Stomach (tissue), 9 donors: ENCODE data around the gene NRG2. TPM values are rescaled to one million over a fixed set of nuclear protein-coding genes. Genes with fewer than 3 reads are reported as not detected.

Experiments used
- DNase-seq, 2 donors: peaks; one replicate each; pipeline versions ENCODE4 v3.0.0 to v3.0.0-alpha.2; 2013 to 2019
- H3K27ac ChIP-seq, 5 donors: fragments of 200-600 bp in 4 of 5; sonication (generic) in 4 of 5; one replicate each; pipeline ENCODE4 v1.5.1; 2013 to 2019; ENCODE audit warnings: mild to moderate bottlenecking in 1 of 5, moderate library complexity in 1 of 5
- H3K27me3 ChIP-seq, 3 donors: fragments of 200-600 bp; sonication (generic); one replicate each; pipeline ENCODE4 v1.5.1; 2017 to 2019; ENCODE audit warnings: mixed run types in 1 of 3
- H3K36me3 ChIP-seq, 4 donors: fragments of 200-600 bp; sonication (generic); 1 replicate in 3 of 4; 2 replicates in 1 of 4; pipeline ENCODE4 v1.5.1; 2016 to 2019
- H3K4me1 ChIP-seq, 4 donors: fragments of 200-600 bp; sonication (generic); one replicate each; pipeline ENCODE4 v1.5.1; 2016 to 2019
- H3K4me3 ChIP-seq, 4 donors: fragments of 200-600 bp; sonication (generic) in 3 of 4; one replicate each; pipeline ENCODE4 v1.5.1; 2016 to 2019; ENCODE audit warnings: mild to moderate bottlenecking in 1 of 4
- H3K9me3 ChIP-seq, 4 donors: fragments of 200-600 bp; sonication (generic); one replicate each; pipeline ENCODE4 v1.5.1; 2016 to 2019
- CTCF ChIP-seq, 7 experiments: fragments of 450-650 bp in 4 of 7; fragments of 200-600 bp in 3 of 7; sonication (generic) in 3 of 7; IDR thresholded peaks; one replicate each; pipeline ENCODE4 v1.5.1; 2016 to 2019; ENCODE audit warnings: antibody characterized with exemption in 7 of 7, control low read depth in 2 of 7, mild to moderate bottlenecking in 1 of 7
- EP300 ChIP-seq: sonication (generic); formaldehyde crosslinking; IDR thresholded peaks from one replicate; pipeline ENCODE4 v1.6.1; 2017; ENCODE audit warnings: antibody characterized with exemption
- POLR2A ChIP-seq, 4 donors: fragments of 450-650 bp; IDR thresholded peaks; one replicate each; pipeline ENCODE4 v1.6.1; 2016; ENCODE audit warnings: antibody characterized with exemption in 4 of 4, control low read depth in 2 of 4, mild to moderate bottlenecking in 1 of 4, moderate library complexity in 1 of 4
- POLR2AphosphoS5 ChIP-seq, 3 donors: sonication (generic); formaldehyde crosslinking; IDR thresholded peaks; one replicate each; pipeline ENCODE4 v1.6.1; 2016; ENCODE audit warnings: antibody characterized with exemption in 3 of 3
- WGBS, 5 donors: extraction: QIAGEN DNeasy Blood & Tissue Kit in 3 of 5; methylation state at CpG; one replicate each; pipeline versions ENCODE4 v1.1.5 to v1.1.7; 2013 to 2018; 5-methylcytosine and 5-hydroxymethylcytosine counted together
- intact Hi-C: fragments of 100-400 bp; cut with DNase I; formaldehyde crosslinking; loops from one replicate; pipeline ENCODE4 v1.15.1; 2023; ENCODE audit warnings: low total_unique reads
- polyA plus RNA-seq, 3 donors: library from polyadenylated mRNA; stranded (reverse); fragments of 200-250 nt; gene quantifications; one replicate each; pipeline ENCODE4 v1.2.3, GENCODE V29; 2013
- total RNA-seq, 5 donors: library from RNA; depleted of rRNA; stranded (reverse); fragments of >200 nt; gene quantifications; one replicate each; pipeline versions ENCODE4 v1.1.0 to v1.2.3, GENCODE V29; 2014 to 2016
- donor health status: healthy with polysubstance abuse.
- donor health status: Bipolar disorder and iron deficiency.
- donor health status: healthy.

The NRG2 gene
- total and polyA plus RNA-seq, 8 donors, result 0.25 to 22.2 (median 1.2) TPM; not detected in 1

- Histone ChIP-seq H3K36me3 (no peaks in the 10 kb centered on the region), H3K27ac (no peak overlapping the region), H3K4me3 (no peak overlapping the region), H3K27me3 (peaks cover 0 to 12% (median 0%) of the 10 kb centered on the region in 3 donors), H3K9me3 (no peaks in the 10 kb centered on the region), H3K4me1 (no peaks in the 10 kb centered on the region)
- WGBS, 5 donors, result 75 to 88% (median 80%) methylated on average over 1 of the region's 1 CpG
- DNase-seq, result no peak
- intact Hi-C loops, result no loop called here
- TF ChIP-seq POLR2AphosphoS5 (IDR thresholded peaks at IDR 0.05) (no peak), EP300 (no peak), POLR2A (IDR thresholded peaks at IDR 0.05) (no peak), CTCF (IDR thresholded peaks at IDR 0.05) (no peak)
These were observed 66.4 kb downstream of the NRG2 start for GRCh38 chr5:139976703-139977102.

DNA sequence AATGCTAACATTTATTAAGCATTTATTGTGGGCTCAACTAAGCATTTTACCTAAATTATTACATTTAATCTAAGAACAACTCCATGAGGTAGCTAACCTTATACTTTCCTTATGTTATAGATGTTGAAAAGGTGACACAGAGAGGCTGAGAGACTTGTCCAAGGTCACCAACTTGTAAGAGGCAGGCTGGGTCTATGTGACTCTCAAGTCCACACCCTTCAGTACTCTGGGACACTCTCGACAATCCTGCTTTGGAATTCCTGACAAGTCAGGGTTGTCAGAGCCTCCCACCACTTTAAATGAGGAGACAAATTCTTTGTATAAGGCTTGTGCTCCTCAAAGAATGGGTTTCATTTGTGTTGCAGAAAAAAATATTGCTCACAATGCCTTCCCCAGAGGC lies 67.2 kb downstream of the NRG2 start:
- 22 to 50% (median 28%) methylated on average over 1 of the region's 1 CpG for WGBS, 5 donors
- no peak for TF ChIP-seq EP300
- no peak for TF ChIP-seq POLR2AphosphoS5 (IDR thresholded peaks at IDR 0.05)
- TF ChIP-seq POLR2A (IDR thresholded peaks at IDR 0.05), result no peak
- TF ChIP-seq CTCF (IDR thresholded peaks at IDR 0.05), result no peak

DNA sequence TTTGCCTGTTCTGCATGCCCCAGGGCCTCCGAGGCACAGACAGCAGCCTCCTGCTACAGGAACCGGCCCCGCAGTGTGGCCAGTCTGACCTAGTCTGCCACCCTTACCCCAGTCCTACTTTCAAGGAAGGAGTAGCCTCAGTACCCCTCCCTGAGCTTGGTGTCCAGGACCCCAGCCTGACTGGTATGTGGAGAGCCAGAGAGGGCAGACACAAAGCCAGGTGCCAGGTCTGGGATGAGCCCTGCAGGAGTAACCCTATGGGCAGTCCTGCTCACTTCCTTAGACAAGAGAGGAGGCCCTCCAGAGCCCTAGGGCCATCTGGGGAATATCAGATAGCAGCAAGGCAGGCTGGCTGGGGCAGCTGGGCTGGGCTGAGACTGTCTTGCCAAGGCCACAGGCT lies 67.8 kb downstream of the NRG2 start:
- Histone ChIP-seq H3K27me3 (no peaks in the 10 kb centered on the region), H3K27ac (no peak overlapping the region), H3K36me3 (no peaks in the 10 kb centered on the region), H3K4me1 (no peaks in the 10 kb centered on the region), H3K9me3 (no peaks in the 10 kb centered on the region), H3K4me3 (no peak overlapping the region)
- DNase-seq, result peak in 1 of 2 donors; percentile 42
- TF ChIP-seq EP300, result no peak
- TF ChIP-seq POLR2AphosphoS5 (IDR thresholded peaks at IDR 0.05), result no peak
- TF ChIP-seq CTCF (IDR thresholded peaks at IDR 0.05), result no peak
- no peak for TF ChIP-seq POLR2A (IDR thresholded peaks at IDR 0.05)
- intact Hi-C loops, result no loop called here
- WGBS, 5 donors, result 90 to 95% (median 92%) methylated on average over 3 of the region's 3 CpGs

More for the DNA sequence above, 67.2 kb downstream of the NRG2 start:
- H3K27me3 ChIP-seq, result peaks cover 0 to 5% (median 0%) of the 10 kb centered on the region in 3 donors
- no peaks in the 10 kb centered on the region for H3K36me3 ChIP-seq
- H3K4me3 ChIP-seq, result no peak overlapping the region
- H3K9me3 ChIP-seq, result no peaks in the 10 kb centered on the region
- H3K27ac ChIP-seq, result no peak overlapping the region
- intact Hi-C loops, result no loop called here
- no peaks in the 10 kb centered on the region for H3K4me1 ChIP-seq
- no peak for DNase-seq

GRCh38 chr5:139974661-139975060 lies 68.4 kb downstream of the NRG2 start:
- H3K27ac ChIP-seq, result no peak overlapping the region
- H3K36me3 ChIP-seq, result no peaks in the 10 kb centered on the region
- intact Hi-C loops, result no loop called here
- H3K4me3 ChIP-seq, result no peak overlapping the region
- no peaks in the 10 kb centered on the region for H3K27me3 ChIP-seq
- no peaks in the 10 kb centered on the region for H3K4me1 ChIP-seq
- TF ChIP-seq EP300, result no peak
- no peak for TF ChIP-seq POLR2A (IDR thresholded peaks at IDR 0.05)
- no peak for TF ChIP-seq POLR2AphosphoS5 (IDR thresholded peaks at IDR 0.05)
- no peak for TF ChIP-seq CTCF (IDR thresholded peaks at IDR 0.05)
- DNase-seq, result peak in 1 of 2 donors; percentile 38
- 64 to 72% (median 67%) methylated on average over 6 of the region's 6 CpGs for WGBS, 5 donors
- no peaks in the 10 kb centered on the region for H3K9me3 ChIP-seq
